AG09309 (cell line): ENCODE measurements around the gene ZNF740.

Experiments used
- DNase-seq: peaks from one replicate; pipeline ENCODE4 v3.0.0-alpha.2; 2010; ENCODE audit warnings: low read depth
- H3K4me3 ChIP-seq: 2 replicates; pipeline ENCODE4 v1.5.1; 2011; ENCODE audit warnings: mild to moderate bottlenecking, low read depth, low read length, moderate library complexity; ENCODE audit not compliant: control insufficient read depth
- CTCF ChIP-seq: IDR thresholded peaks from 2 replicates; pipeline ENCODE4 v1.5.1; 2011; ENCODE audit warnings: mild to moderate bottlenecking, low read depth, low read length, inconsistent platforms; ENCODE audit not compliant: insufficient read depth, control insufficient read depth; ENCODE audit errors: missing control alignments

The ZNF740 gene

DNA sequence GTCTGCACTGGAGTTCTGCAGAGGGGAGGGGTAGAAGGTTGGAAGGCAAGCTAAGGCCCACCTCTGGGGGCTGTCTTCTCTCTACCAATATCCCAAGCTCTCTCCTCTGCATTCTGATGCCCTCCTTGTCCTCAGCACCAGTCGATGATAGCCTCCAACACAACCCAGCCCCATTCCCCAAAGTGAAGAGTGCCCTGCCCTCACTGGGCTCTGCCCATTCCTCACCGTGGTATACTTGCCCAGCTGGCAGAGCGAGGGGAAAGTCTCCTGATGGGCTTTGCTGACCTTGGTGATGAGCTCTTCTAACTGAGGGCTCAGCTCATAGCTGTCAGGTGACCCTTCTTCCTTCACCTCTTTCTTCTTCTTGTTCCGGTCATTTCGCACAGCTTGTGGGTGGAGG lies 33.7 kb downstream of the ZNF740 start:
- no peak overlapping the region for H3K4me3 ChIP-seq
- no peak for TF ChIP-seq CTCF
- no peak for DNase-seq

- H3K4me3 ChIP-seq = no peak overlapping the region
- TF ChIP-seq CTCF = no peak
- no peak for DNase-seq
These were observed 34.3 kb downstream of the ZNF740 start for GRCh38 chr12:53214687-53215455.

DNA sequence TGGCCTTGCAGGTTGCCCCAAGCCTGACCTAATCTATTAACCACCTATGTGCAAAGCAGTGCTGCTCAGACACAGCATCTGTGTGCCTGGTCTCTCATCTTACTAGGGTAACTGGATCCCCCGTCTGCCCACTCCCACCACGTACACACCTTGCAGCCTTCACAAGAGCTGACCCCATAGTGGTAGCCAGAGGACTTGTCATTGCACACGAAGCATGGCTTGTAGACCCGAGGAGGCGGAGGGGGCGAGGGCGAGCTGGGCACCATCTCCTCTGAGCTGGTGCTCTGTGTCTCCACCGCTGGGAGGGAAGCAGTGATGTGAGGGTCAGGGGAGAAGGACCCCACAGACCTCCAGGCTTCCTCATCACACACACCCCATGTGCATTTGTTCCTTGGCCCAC lies 35.0 kb downstream of the ZNF740 start:
- no peak for DNase-seq
- no peak overlapping the region for H3K4me3 ChIP-seq
- no peak for TF ChIP-seq CTCF

DNA sequence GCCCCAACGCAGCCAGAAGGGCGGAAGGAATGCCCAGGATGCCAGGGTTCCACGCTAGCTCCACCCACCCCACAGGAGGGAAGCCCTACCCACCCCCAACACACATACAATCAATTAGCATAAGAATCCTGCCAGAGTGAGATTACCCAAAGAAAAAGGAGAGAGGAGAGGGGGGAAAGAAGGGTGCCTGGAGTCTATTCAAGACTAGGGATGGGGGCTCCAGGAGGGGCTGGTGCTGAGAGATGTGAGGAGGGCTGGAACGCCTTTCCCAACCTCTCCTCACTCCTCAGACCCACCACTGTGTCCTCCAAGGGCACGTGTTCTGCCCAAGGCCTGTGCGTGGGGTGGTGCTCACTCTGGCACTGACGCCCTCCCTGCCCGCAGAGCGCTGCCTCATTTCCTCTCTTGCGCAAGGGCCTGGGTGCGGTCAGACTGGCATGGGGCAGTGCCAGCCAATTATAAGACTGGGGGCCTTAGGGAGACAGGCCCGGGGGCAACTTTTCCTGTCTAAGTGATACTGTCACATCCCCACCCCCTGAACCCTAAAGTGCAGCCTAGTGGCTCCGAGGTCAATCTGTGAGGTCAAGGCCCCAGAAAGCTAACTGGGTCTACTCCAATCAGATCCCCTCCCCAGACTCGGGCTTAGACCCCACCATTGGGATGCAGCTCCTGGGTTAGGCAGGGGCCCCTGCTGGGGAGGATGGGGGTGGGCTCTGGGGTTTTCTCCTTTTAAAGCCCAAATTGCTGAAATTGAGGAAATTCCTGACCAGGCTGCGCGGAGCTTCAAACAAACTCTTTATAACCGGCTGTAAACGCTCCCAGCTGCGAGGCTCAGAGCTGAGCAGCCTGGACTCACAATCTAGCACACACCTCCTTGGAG lies 36.8 kb downstream of the ZNF740 start:
- no peak for DNase-seq
- H3K4me3 ChIP-seq = peak overlapping the region; percentile 83; the same call in 1 of the 2 replicates

GRCh38 chr12:53217931-53218307 lies 37.4 kb downstream of the ZNF740 start:
- peak overlapping the region; percentile 83 for H3K4me3 ChIP-seq
- no peak for TF ChIP-seq CTCF

More for the DNA sequence above, 36.8 kb downstream of the ZNF740 start:
- TF ChIP-seq CTCF = no peak

DNA sequence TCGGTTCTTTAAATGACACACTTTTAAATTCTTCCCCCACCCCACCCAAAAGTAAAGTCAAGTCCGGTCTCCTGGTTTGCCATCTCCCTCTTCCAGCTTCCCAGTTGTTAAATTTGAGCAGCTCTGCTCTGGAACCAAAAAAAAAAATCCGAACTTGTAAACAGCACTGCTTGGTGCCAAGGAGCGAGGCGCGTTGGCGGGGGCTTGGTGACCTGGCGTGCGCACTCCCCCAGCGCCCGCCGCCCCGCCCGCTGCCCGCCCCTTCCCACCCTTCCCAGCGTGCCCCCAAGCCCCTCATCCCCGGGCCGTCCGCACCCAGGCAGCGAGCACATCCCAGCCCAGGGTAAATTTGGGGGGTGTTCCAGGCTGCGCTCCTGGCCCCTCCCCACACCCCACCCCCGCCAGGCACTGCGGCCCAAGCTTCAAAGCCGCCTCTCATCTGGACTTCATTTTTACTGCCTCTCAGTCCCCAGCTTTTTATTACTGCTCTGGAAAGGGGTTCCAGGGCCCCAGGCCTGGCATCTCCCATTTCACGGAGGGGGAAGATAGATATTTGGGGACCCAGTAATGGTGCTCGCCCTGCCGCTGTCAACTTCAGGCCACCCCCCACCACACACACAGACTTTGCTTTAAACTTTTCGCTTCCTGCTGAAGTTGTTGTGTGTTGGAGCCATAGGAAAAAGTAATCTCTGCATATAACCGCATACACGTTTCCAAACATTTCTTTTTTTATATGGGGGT lies 38.2 kb downstream of the ZNF740 start:
- no peak for TF ChIP-seq CTCF
- DNase-seq = no peak
- peak overlapping the region; percentile 83 for H3K4me3 ChIP-seq

More at GRCh38 chr12:53217931-53218307, 37.4 kb downstream of the ZNF740 start:
- no peak for DNase-seq
